HG03097 (cell line): Measurements from ENCODE around the gene OR2D2.
"Not testable (repeated sequence)": the region's sequence is repeated elsewhere in the genome, so short reads cannot be mapped to it uniquely, and the experiment has no call there.

ENCODE experiments used
- ATAC-seq: cut with Tn5 transposase; IDR thresholded peaks from one replicate; pipeline ENCODE4 v1.9.1; 2021; ENCODE audit not compliant: unreplicated experiment, low FRiP score

Gene OR2D2, protein sequence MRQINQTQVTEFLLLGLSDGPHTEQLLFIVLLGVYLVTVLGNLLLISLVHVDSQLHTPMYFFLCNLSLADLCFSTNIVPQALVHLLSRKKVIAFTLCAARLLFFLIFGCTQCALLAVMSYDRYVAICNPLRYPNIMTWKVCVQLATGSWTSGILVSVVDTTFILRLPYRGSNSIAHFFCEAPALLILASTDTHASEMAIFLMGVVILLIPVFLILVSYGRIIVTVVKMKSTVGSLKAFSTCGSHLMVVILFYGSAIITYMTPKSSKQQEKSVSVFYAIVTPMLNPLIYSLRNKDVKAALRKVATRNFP

DNA sequence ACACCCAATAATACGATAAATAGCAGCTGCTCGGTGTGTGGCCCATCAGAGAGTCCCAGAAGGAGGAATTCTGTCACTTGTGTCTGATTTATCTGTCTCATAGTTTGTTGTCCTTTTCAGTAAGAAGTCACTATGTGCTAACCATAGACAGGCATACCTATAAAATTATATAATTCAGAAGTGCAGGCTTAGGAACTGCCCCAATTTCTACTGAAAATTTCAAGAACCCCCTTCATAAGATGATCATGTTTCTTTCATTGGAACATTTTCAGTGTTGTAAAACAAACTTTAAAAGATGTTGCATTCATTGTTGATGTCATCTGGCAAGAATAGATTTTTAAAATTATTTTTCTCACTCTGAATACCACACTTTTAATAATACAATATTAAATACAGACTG, at the start of gene OR2D2:
TSS of gene OR2D2 (minus strand) at position 101 of the 400 bp plus-strand sequence. CDS start at position 101, 0 bp downstream.
- ATAC-seq: no peak

DNA sequence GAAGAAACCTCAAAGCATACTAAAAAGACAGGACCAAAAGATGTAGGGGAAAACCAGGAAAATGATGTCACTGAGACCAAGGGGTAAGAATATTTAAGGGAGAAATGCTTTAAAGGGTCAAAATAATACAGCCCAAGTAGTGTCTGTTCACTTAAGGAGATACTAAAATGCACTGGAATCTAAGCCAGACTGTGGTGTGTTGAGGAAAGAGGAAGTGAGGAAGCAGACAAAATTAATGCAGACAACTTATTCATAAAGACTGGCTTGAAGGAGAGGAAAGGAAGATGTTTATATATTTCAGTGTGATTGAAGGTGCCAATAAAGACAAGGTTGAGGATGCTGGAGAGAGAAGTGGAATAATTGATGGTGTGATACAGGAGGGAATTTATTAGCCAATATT, 49.7 kb upstream of the OR2D2 start:
- no peak for ATAC-seq

DNA sequence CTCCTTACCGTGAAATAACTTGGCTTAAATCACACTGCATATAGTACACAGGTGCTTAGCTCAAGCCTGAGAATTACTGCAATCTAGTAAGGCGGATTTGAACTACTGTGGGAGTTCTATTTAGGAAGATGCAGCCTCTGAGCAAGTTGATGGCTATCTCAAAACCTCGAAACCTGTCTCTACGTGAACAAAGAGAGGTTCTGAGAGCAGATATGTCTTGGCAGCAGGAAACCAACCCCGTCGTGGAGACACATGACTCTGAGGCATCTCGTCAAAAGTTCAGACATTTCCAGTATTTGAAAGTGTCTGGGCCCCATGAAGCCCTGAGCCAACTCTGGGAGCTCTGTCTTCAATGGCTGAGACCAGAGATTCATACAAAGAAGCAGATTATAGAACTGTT, 39.8 kb upstream of the OR2D2 start:
- ATAC-seq: no peak

DNA sequence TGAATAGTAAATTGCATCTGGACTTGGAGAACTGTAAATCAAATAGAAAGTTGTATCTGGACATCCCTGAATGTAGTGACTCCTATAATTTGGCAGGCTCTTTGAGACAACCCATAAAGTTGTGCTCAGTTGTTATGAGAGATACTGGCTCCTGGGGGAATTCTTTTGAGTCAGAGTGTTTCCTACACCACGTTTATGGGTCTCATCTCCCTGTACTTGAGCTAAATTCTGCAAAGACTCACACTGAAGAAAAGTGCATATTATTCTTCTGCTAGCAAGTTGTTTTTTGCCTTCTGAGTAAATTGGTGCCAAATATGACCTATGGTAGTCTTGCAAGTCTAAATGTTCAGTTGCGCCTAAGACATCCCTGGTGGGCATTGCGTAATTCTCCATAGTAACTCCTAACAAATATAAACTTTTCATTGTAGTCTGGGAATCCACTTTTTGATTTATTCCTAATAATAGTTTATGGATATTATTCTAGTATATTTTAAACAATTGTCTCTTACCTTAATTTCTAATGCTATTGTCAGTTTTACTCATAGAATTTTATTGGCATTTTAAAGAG, 38.9 kb upstream of the OR2D2 start:
- ATAC-seq: no peak

DNA sequence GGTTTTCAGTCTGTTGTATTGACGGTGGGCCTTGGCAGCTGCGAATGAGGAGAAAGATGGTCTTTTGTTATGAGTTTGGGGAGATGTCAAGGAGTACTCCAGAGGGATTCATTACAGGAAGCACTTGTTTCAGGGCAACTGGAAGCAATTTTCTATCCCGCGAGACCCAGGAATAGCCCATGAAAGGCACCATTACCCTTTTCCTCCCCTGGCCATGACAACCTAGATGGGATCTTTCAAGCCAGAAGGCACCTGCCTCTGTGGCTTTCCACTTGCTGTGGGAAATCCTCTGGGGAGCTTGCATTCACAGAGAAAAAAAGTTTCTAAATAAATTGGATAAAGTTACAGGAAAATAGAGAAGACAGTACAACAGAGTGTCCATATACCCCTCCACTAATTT, 36.6 kb upstream of the OR2D2 start:
- ATAC-seq: no peak

DNA sequence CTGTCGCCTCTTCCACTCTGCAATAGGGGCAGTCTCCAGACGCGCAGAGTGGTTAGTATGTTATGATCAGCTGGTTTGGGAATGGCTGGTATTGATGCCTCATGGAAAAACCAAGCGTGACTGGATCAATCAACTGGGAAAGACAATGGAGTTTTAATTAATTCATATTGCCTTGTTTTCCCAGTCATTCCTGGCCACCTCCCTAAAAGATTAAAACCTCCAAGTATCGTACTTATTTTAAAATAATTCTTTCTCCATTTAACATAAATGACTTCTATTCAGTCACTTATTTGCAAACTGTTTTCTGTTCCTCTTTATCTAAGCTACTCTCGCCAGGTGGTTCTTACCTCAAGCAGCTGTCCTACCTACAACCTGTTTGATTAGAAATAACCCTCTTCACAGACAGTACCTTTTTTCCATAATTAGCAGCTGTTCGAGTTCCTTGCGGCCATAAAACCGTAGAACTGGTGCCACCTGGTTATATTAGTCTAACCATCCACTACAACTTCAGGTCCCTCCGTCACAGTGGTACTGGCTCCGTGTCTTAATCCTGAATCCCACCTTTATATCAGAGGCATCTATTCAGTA, 34.8 kb upstream of the OR2D2 start:
- ATAC-seq: peak; percentile 50

DNA sequence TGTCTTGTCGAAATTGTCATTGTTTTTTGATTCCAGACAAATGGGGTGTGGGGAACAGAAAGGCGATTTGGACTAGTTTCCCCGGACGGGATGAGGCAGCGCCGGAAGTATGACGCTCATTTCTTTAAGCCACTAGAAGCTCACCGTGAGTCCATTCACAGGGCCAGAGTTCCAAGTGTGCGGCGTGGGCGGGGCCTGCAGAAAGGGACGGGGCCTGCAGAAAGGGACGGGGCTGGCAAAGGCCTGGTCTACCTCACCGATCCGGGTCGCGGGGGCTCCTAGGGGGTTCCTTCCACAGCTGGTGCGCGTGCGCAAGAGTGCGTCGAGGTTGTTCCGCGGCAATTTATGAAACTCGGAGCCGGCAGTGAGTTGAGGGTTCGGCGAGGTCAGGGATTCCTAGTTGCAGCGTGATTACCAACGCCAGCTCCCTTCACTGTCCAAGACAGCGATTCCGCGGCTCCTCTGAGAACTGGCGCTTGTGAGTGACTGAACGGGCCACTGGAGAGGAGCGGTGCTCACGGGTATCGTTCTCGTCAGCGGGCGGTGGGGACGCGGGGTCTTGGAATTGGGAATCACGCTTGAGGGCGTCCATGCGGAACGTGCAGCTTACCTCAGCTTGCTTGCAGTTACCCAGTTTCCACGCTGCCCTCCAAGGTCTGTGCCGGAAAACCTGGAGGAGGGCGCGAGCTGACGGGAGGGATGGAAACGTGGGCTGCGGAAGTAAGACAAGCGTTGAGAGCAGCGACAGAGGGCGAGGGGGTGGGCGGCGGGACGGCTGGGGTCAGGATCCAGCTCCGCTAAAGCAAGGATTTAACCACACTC, 34.1 kb upstream of the OR2D2 start, which contains the start of gene ZNF215:
TSS of gene ZNF215 (plus strand) at position 219 of the 822 bp plus-strand sequence. CDS start 5,847 bp downstream, outside the sequence.
- ATAC-seq: peak; percentile 54

DNA sequence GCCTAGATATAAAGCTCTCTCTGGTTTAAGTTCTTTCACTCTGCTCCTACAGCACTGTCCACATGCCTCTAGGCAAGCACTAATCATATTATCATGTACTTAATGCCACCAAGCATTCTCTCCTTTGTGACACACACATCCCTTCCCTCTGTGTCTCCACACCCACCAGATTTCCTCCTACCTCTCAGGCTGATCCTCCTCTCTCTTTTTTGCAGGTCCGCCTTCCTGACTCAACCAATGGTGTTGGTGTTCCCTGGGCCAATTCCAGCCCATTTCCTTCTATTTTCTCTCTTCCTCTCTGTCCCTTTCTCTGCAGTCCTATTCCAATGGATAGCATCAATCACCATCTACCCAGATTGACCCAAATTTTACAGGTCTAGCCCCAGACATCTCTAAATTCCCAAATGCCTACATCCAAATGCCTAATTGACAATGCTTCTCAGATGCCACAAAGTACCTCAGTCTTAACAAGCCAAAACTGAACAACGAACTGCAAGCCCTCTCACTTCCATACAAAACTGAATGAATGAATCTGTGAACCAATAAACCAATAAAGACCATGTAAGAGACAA, 33.4 kb upstream of the OR2D2 start:
- peak; percentile 4 for ATAC-seq

DNA sequence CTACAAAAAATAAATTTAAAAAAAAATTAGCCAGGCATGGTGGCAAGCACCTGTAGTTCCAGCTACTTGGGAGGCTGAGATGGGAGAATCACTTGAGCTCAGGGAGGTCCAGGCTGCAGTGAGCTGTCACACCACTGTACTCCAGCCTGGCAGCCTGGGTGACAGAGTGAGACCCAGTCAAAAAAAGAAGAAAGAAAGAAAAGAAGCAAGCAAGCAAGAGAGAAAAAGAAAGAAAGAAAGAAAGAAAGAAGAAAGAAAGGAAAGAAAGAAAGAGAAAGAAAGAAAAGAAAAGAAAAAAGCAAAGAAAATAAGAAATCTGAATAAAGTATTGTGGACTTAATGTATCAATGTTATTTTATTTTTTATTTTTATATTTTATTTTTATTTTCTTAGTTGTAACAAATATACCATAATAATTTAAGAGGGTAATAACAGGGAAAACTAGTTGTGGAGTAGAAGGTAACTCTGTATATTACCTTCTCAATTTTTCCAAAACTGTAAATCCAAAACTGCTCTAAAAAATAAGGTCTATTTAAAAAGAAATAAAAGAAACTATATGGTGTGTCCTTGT, 32.8 kb upstream of the OR2D2 start:
- no peak for ATAC-seq

DNA sequence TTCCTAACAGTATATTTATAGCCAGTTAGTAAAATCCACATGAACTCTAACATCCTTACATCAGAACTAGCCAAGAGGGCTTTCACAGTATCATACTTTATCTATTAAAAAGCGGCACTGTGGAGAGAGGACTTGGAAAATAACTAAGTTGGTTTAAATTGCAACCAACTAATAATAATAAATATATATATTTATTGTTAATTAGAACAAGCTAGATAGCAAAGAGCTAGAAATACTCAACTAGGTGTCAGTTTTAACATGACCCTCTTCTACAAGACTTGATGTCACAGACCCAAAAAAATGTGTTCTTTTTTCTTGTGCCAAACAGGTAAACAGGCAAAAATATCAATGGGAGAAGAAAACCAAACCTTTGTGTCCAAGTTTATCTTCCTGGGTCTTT, 28.4 kb upstream of the OR2D2 start, which contains the start of gene OR2D3:
TSS of gene OR2D3 (plus strand) at position 301 of the 400 bp plus-strand sequence. CDS start at position 301, 0 bp downstream.
- no peak for ATAC-seq

DNA sequence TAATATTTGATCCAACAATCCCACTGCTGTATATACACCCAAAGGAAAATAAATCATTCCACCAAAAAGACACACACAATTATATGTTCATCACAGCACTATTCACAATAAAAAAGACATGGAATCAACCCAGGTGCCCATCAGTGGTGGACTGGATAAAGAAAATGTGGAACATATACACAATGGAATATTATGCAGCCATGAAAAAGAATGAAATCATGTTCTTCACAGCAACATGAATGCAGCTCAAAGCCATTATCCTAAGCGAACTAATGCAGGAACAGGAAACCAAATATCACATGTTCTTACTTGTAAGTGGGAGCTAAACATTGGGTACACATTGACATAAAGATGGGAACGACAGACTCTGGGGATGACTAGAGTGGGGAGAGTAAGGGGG, 27.4 kb upstream of the OR2D2 start:
- no peak for ATAC-seq

DNA sequence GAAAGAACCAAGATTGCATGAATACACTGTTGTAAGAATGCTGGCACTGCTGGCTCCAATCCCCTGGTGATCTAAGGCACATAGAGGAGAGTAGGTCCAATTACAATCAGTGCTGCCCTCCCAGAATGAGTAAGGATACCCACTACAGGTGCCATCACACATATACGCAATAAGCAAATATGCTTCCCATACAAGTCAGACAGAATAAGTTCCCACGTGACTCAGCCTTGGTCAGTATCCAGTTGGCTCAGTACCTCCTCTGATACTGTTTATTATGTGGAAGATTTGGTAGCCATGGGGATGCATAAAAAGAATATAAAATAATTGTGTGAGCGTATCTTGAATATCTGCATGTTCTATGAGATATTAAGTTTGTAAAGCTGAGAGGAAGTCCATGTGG, 19.6 kb upstream of the OR2D2 start:
- ATAC-seq: no peak

DNA sequence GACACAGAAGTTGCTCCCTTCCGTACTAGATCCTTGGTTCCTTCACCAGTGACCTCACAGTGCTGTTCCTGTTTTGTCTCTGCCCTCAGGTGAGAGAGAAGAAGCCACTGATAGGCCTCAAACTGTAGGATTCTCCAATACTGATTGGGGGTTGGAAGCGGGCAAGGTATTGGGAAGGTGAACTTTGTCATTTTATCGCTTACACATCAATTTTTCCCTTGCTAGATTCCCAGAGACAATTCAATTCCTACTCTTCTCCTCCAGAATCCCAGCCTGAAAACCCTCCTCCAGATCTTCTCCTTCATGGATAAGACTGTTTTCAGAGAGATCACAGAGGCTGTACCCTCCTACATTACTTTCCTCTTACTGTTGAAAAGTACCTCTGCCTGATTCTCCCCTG, 19.1 kb upstream of the OR2D2 start:
- no peak for ATAC-seq

DNA sequence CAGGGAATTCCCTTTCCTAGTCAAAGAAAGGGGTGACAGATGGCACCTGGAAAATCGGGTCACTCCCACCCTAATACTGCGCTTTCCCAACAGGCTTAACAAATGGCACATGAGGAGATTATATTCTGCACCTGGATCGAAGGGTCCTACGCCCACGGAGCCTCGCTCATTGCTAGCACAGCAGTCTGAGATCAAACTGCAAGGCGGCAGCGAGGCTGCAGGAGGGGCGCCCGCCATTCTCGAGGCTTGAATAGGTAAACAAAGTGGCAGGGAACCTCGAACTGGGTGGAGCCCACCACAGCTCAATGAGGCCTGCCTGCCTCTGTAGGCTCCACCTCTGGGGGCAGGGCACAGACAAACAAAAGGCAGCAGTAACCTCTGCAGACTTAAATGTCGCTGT, 12.5 kb upstream of the OR2D2 start:
- ATAC-seq: not testable (repeated sequence)

DNA sequence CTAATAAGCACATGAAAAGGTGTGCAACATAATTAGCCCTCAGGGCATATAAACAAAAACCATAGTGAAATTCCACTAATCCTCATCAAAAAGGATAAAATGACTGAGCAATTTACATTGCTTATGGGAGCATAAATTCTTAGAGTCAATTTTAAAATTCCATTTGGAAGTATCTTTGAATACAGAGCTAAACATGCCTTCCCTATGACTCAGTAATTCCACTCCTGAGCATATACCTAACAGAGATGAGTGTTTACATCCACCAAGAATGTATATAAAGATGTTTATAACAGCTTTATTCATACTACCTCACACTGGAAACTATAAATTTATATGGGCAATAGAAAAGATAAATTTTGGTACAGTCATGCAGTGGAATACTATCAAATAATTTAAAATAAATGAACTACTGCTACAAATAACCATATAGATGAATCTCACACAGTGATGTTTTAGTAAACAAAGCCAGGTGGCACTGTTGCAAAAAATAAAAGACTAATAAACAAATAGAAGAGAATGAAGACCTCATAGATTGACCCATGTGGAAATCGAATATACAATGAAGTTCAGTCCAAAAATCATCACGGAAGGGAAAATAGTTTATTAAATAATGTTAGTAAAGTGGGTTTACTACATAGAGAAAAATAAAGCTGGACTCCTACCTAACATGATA, 8.2 kb upstream of the OR2D2 start:
- ATAC-seq: no peak

DNA sequence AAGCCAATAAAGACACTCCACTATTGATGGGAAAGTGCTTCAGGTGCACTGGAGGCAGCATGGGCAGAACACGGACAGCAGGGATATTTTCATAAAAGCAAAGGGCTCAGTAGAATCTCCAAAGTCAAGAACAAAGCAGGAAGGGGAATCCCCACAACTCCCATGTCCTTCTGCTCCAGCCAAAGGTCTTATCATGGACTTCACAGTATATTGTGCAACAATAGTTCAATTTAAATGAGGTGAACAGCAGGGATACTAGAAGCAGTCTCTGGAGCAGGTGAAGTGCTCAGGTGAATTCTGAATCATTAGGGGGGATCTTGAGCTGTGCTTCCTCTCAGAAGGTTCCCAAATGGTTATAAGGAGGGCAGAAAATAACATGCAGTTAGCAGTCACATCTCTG, 6.6 kb upstream of the OR2D2 start:
- ATAC-seq: no peak

DNA sequence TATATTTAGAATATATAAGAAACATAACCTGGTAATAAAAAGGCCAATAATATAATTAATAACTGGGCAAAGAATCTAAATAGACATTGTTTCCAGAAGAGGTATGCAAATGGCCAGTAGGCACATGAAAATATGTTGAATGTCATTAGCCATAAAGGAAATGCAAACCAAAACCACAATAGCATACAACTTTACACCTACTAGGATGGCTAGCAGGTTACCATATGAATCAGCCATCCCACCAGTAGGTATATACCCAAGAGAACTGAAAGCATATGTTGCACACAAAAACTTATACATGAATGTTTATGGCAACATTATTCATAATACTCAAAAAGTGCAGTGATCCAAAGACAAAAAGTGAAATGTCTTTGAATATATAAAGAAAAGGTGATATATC, 2.7 kb upstream of the OR2D2 start:
- ATAC-seq: peak; percentile 90

DNA sequence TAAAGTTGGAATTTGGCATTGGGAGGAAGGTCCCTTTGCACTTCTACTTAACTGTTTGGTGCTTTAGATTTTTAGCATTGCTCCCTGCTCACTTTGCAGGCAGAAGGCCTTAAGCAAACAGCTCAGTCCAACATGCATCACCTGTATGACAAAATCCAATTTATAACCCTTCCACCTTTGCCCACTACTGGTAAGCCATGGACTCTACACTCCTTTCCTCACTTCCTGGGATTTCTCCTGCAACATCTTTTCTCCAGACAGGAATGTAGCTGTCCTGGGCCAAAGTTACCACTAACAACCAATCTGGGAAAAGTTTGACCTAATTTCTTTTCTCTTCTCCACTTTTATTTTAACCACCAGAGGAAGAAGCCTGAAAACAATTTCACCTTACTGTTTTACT, 1.8 kb upstream of the OR2D2 start:
- ATAC-seq: no peak

DNA sequence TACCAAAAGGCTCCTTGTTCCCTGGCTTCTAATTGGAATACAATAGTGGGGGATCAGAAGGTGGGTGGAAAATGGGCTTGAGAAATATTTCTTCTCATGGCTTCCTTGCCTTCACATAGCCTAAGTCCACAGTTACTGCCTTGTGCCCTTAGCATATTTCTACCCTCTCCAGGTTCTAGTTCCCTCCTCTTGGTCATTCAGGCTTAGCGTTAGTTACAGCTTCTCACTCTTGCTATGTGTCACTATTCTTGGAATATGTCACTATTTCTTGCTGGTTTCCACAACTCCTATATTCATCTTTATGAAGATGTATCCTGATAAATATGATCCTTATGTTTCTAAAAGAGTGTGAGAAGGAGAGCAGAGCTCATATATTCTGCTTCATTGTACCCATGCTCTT, 2.5 kb downstream of the OR2D2 start:
- ATAC-seq: no peak

DNA sequence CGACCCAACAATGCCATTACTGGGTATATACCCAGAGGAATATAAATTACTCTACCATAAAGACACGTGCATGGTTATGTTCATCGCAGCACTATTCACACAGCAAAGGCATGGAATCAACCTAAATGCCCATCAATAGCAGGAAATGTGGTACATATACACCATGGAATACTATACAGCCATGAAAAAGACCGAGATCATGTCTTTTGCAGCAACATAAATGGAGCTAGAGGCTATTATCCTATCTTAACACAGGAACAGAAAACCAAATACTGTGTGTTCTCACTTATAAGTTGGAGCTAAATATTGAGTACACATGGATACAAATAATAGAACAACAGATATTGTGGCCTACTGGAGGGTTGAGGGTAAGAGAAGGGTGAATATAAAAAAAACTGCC, 3.5 kb downstream of the OR2D2 start:
- ATAC-seq: no peak
